Loucy (cell line): ENCODE data around the gene LRRC37B.
"Not testable (repeated sequence)": the region's sequence is repeated elsewhere in the genome, so short reads cannot be mapped to it uniquely, and the experiment has no call there.

Source experiments
- EZH2phosphoT487 ChIP-seq: fragments of 200-600 bp; IDR thresholded peaks from 2 replicates; pipeline ENCODE4 v1.6.1; 2018; ENCODE audit warnings: antibody characterized with exemption, mild to moderate bottlenecking, moderate library complexity, borderline replicate concordance
- TF ChIP-seq, protein P1 (sequence below): fragments of 200-600 bp; sonication (generic); conservative IDR thresholded peaks from 2 replicates; pipeline ENCODE4 v1.5.1; 2014; ENCODE audit warnings: mild to moderate bottlenecking, antibody characterized with exemption, low read length

DNA sequence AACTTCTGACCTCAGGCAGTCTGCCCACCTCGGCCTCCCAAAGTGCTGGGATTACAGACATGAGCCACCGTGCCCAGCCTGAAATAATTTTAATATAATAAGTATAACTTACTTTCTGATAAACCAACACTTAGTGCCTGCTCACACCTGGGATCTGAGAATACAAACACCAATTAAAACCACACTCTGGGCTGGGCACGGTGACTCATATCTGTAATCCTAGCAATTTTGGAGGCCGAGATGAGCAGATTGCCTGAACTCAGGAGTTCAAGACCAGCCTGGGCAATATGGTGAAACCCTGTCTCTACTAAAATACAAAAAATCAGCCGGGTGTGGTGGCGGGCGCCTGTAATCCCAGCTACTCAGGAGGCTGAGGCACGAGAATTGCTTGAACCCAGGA lies 15.4 kb upstream of the LRRC37B start:
- TF ChIP-seq, protein P1, sequence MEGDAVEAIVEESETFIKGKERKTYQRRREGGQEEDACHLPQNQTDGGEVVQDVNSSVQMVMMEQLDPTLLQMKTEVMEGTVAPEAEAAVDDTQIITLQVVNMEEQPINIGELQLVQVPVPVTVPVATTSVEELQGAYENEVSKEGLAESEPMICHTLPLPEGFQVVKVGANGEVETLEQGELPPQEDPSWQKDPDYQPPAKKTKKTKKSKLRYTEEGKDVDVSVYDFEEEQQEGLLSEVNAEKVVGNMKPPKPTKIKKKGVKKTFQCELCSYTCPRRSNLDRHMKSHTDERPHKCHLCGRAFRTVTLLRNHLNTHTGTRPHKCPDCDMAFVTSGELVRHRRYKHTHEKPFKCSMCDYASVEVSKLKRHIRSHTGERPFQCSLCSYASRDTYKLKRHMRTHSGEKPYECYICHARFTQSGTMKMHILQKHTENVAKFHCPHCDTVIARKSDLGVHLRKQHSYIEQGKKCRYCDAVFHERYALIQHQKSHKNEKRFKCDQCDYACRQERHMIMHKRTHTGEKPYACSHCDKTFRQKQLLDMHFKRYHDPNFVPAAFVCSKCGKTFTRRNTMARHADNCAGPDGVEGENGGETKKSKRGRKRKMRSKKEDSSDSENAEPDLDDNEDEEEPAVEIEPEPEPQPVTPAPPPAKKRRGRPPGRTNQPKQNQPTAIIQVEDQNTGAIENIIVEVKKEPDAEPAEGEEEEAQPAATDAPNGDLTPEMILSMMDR, result not testable (repeated sequence)
- TF ChIP-seq EZH2phosphoT487, result not testable (repeated sequence)
